SU-DHL-6 (cell line): ENCODE measurements around the gene HELQ.

Experiments
- EZH2phosphoT487 ChIP-seq: fragments of 200-600 bp; sonication (generic), shearing (Covaris generic); conservative IDR thresholded peaks from 2 replicates; pipeline ENCODE4 v1.6.1; 2018; ENCODE audit warnings: mild to moderate bottlenecking, antibody characterized with exemption, low read length, moderate library complexity, mixed read lengths
- TF ChIP-seq, protein P1 (sequence below): fragments of 200-600 bp; sonication (generic); IDR thresholded peaks from one replicate; pipeline ENCODE4 v1.5.1; 2017; ENCODE audit warnings: antibody characterized with exemption, mild to moderate bottlenecking, low read length, moderate library complexity; ENCODE audit not compliant: insufficient read depth, poor library complexity, severe bottlenecking

DNA sequence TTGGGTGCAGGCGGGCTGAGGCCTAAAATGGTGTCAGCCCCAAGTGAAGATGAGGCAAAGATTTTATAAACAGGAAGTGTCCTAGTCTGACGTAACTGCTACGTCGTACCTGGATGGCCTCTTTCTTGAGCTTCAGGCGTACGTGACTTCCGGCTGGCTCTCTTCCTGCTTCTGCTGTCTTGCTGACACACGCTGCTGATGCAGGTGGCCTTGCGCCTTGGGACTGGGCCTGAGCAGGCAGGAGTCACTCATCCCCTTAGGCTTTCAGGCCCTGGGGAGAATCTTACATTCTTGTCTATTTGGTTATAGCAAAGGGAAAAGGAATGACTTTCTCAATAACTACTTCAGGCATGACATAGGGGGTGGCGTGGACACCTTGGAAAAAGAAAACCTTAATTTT lies 49.4 kb upstream of the HELQ start:
- TF ChIP-seq, protein P1, sequence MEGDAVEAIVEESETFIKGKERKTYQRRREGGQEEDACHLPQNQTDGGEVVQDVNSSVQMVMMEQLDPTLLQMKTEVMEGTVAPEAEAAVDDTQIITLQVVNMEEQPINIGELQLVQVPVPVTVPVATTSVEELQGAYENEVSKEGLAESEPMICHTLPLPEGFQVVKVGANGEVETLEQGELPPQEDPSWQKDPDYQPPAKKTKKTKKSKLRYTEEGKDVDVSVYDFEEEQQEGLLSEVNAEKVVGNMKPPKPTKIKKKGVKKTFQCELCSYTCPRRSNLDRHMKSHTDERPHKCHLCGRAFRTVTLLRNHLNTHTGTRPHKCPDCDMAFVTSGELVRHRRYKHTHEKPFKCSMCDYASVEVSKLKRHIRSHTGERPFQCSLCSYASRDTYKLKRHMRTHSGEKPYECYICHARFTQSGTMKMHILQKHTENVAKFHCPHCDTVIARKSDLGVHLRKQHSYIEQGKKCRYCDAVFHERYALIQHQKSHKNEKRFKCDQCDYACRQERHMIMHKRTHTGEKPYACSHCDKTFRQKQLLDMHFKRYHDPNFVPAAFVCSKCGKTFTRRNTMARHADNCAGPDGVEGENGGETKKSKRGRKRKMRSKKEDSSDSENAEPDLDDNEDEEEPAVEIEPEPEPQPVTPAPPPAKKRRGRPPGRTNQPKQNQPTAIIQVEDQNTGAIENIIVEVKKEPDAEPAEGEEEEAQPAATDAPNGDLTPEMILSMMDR: no peak
- no peak for TF ChIP-seq EZH2phosphoT487
